Neural cell (in vitro differentiated cells): ENCODE data around the gene FYN. TPM values are rescaled to one million over a fixed set of nuclear protein-coding genes. Genes with fewer than 3 reads are reported as not detected.

Experiments
- H2AFZ ChIP-seq: fragments of 200-600, 300-800 bp; sonication (generic), shearing (Covaris generic); 2 replicates; pipeline ENCODE4 v1.6.0; 2014; ENCODE audit warnings: low read depth, mild to moderate bottlenecking, antibody characterized with exemption, low read length, moderate library complexity
- H3F3A ChIP-seq: fragments of 200-600 bp; shearing (Covaris generic); 2 replicates; pipeline ENCODE4 v1.6.1; 2016; ENCODE audit warnings: mild to moderate bottlenecking, moderate library complexity, mixed read lengths, antibody characterized with exemption, low read length; ENCODE audit not compliant: insufficient read depth, poor library complexity, severe bottlenecking
- H3K27ac ChIP-seq: fragments of 200-600, 300-800 bp; sonication (generic), shearing (Covaris generic); 2 replicates; pipeline ENCODE4 v1.5.1; 2014; ENCODE audit warnings: mild to moderate bottlenecking, low read length, moderate library complexity
- H3K27me3 ChIP-seq: fragments of 300-800, 200-600 bp; sonication (generic), shearing (Covaris generic); 2 replicates; pipeline ENCODE4 v1.6.0; 2014; ENCODE audit warnings: mild to moderate bottlenecking, low read depth, low read length, moderate library complexity; ENCODE audit not compliant: insufficient read depth
- H3K36me3 ChIP-seq: fragments of 300-800, 200-600 bp; sonication (generic), shearing (Covaris generic); 2 replicates; pipeline ENCODE4 v1.5.1; 2014; ENCODE audit warnings: mild to moderate bottlenecking, antibody characterized with exemption, low read length, moderate library complexity; ENCODE audit not compliant: insufficient read depth
- H3K4me2 ChIP-seq: fragments of 300-800, 200-600 bp; sonication (generic), shearing (Covaris generic); 2 replicates; pipeline ENCODE4 v1.6.0; 2014; ENCODE audit warnings: mild to moderate bottlenecking, low read length
- H3K4me3 ChIP-seq: fragments of 300-800, 200-600 bp; sonication (generic), shearing (Covaris generic); 2 replicates; pipeline ENCODE4 v1.5.1; 2014; ENCODE audit warnings: mild to moderate bottlenecking, low read length, moderate library complexity
- H3K79me2 ChIP-seq: fragments of 200-600 bp; shearing (Covaris generic); replicated peaks from 2 replicates; pipeline ENCODE4 v1.6.0; 2014; ENCODE audit warnings: mild to moderate bottlenecking, low read length, moderate library complexity; ENCODE audit not compliant: insufficient read depth
- H3K9ac ChIP-seq: fragments of 300-800, 200-600 bp; sonication (generic), shearing (Covaris generic); 2 replicates; pipeline ENCODE4 v1.6.1; 2016; ENCODE audit warnings: mild to moderate bottlenecking, low read length, mixed read lengths
- H3K9me2 ChIP-seq: fragments of 200-600 bp; shearing (Covaris generic); 2 replicates; pipeline ENCODE4 v1.6.1; 2016; ENCODE audit warnings: mild to moderate bottlenecking, low read length, mixed read lengths; ENCODE audit not compliant: insufficient read depth
- H3K9me3 ChIP-seq: fragments of 200-600, 300-800 bp; sonication (generic), shearing (Covaris generic); 2 replicates; pipeline ENCODE4 v1.6.1; 2016; ENCODE audit warnings: mild to moderate bottlenecking, mixed run types, low read length, moderate library complexity, mixed read lengths
- H4K20me1 ChIP-seq: fragments of 200-600 bp; shearing (Covaris generic); 2 replicates; pipeline ENCODE4 v1.6.1; 2016; ENCODE audit warnings: mild to moderate bottlenecking, mixed run types; ENCODE audit not compliant: insufficient read depth
- CTCF ChIP-seq: fragments of 450-650 bp; IDR thresholded peaks from 2 replicates; pipeline ENCODE4 v1.5.1; 2014; ENCODE audit warnings: antibody characterized with exemption, mild to moderate bottlenecking, moderate library complexity; ENCODE audit not compliant: poor library complexity, severe bottlenecking
- EP300 ChIP-seq: fragments of 450-650 bp; conservative IDR thresholded peaks from 2 replicates; pipeline ENCODE4 v1.6.1; 2014; ENCODE audit warnings: antibody characterized with exemption, mild to moderate bottlenecking, moderate library complexity; ENCODE audit not compliant: poor library complexity, severe bottlenecking
- EZH2 ChIP-seq: fragments of 200-600, 300-800 bp; shearing (Covaris generic), sonication (generic); IDR thresholded peaks from 2 replicates; pipeline ENCODE4 v1.6.1; 2014; ENCODE audit warnings: antibody characterized with exemption, low read length, borderline replicate concordance, mild to moderate bottlenecking; ENCODE audit not compliant: insufficient read depth, poor library complexity, severe bottlenecking
- MXI1 ChIP-seq: fragments of 450-650 bp; conservative IDR thresholded peaks from 2 replicates; pipeline ENCODE4 v1.6.1; 2014; ENCODE audit warnings: antibody characterized with exemption, mild to moderate bottlenecking; ENCODE audit not compliant: poor library complexity, severe bottlenecking
- POLR2AphosphoS5 ChIP-seq: IDR thresholded peaks from 2 replicates; pipeline ENCODE4 v1.6.1; 2012
- RAD21 ChIP-seq: fragments of 450-650 bp; conservative IDR thresholded peaks from 2 replicates; pipeline ENCODE4 v1.6.1; 2014; ENCODE audit warnings: antibody characterized with exemption, mild to moderate bottlenecking, moderate library complexity
- REST ChIP-seq: IDR thresholded peaks from 2 replicates; pipeline ENCODE4 v1.6.1; 2012; ENCODE audit warnings: borderline replicate concordance
- SMC3 ChIP-seq: fragments of 450-650 bp; conservative IDR thresholded peaks from 2 replicates; pipeline ENCODE4 v1.6.1; 2014; ENCODE audit warnings: antibody characterized with exemption, mild to moderate bottlenecking, moderate library complexity; ENCODE audit not compliant: poor library complexity
- TAF1 ChIP-seq: IDR thresholded peaks from 2 replicates; pipeline ENCODE4 v1.6.1; 2012; ENCODE audit warnings: low read depth
- polyA plus RNA-seq: library from polyadenylated mRNA; depleted of rRNA; stranded (reverse); fragments of >200 nt; gene quantifications from 2 replicates; pipeline ENCODE4 v1.2.3, GENCODE V29; 2014

The FYN gene
- polyA plus RNA-seq, 1 donor from 2014 or later, result 277 TPM

- Histone ChIP-seq H3K27me3 (no peaks in the 10 kb centered on the region), H3K27ac (no peak overlapping the region), H3K36me3 (peaks cover 6% of the 10 kb centered on the region), H2AFZ (no peak overlapping the region), H3K4me3 (no peak overlapping the region), H3K9ac (no peak overlapping the region), H3K9me3 (no peaks in the 10 kb centered on the region), H3F3A (no peaks in the 10 kb centered on the region), H3K79me2 (peaks cover 42% of the 10 kb centered on the region), H3K4me2 (no peak overlapping the region), H3K9me2 (no peaks in the 10 kb centered on the region), H4K20me1 (no peaks in the 10 kb centered on the region)
- TF ChIP-seq REST, result no peak
- TF ChIP-seq RAD21, result no peak
- no peak for TF ChIP-seq POLR2AphosphoS5
- TF ChIP-seq MXI1, result no peak
- no peak for TF ChIP-seq EP300
- TF ChIP-seq TAF1, result no peak
- TF ChIP-seq SMC3, result no peak
- TF ChIP-seq EZH2, result no peak
- TF ChIP-seq CTCF, result no peak
These were observed 59.5 kb downstream of the FYN start for GRCh38 chr6:111813677-111814310.

GRCh38 chr6:111813237-111813636 is 60.0 kb downstream of the FYN start:
- Histone ChIP-seq H4K20me1 (no peaks in the 10 kb centered on the region), H3K79me2 (peaks cover 45% of the 10 kb centered on the region), H3F3A (no peaks in the 10 kb centered on the region), H3K9ac (no peak overlapping the region), H3K9me3 (no peaks in the 10 kb centered on the region), H3K27me3 (no peaks in the 10 kb centered on the region), H2AFZ (no peak overlapping the region), H3K9me2 (no peaks in the 10 kb centered on the region), H3K4me3 (no peak overlapping the region), H3K27ac (no peak overlapping the region), H3K36me3 (peaks cover 6% of the 10 kb centered on the region), H3K4me2 (no peak overlapping the region)
- TF ChIP-seq CTCF, result no peak
- no peak for TF ChIP-seq RAD21
- no peak for TF ChIP-seq SMC3
- no peak for TF ChIP-seq MXI1
- TF ChIP-seq REST, result no peak
- no peak for TF ChIP-seq EZH2
- TF ChIP-seq TAF1, result no peak
- TF ChIP-seq EP300, result no peak
- TF ChIP-seq POLR2AphosphoS5, result no peak
